ENCODE data around the gene PHKB. TPM values are rescaled to one million over a fixed set of nuclear protein-coding genes. Genes with fewer than 3 reads are reported as not detected.

Gene PHKB
- total RNA-seq, 1 experiment from 2014 or later = 38.8 TPM

GRCh38 chr16:47697826-47698225 is 236.7 kb downstream of the PHKB start:
- no peaks in the 10 kb centered on the region for H3K79me1 ChIP-seq (ENCODE audit: insufficient read depth, low read depth, low read length, poor library complexity, severe bottlenecking)
- H3K27ac Mint-ChIP-seq = no peak overlapping the region
- no peak overlapping the region for H2AK5ac ChIP-seq (ENCODE audit: insufficient read length, low read length)
- H2BK5ac ChIP-seq (ENCODE audit: insufficient read length, low read length) = no peak overlapping the region
- peaks cover 4% of the 10 kb centered on the region; the same call in 1 of the 2 replicates for H3K4me1 ChIP-seq (ENCODE audit: insufficient read depth, low read length)
- no peaks in the 10 kb centered on the region for H3K27me3 ChIP-seq (ENCODE audit: insufficient read depth, low read length)
- no peak overlapping the region for H3K23ac ChIP-seq (ENCODE audit: insufficient read length, low read depth, low read length)
- H4K91ac ChIP-seq (ENCODE audit: insufficient read length, low read depth, low read length) = no peak overlapping the region
- no peaks in the 10 kb centered on the region for H3K79me2 ChIP-seq (ENCODE audit: insufficient read depth, low read length)
- DNase-seq = no peak
- H2AFZ ChIP-seq (ENCODE audit: low read length) = no peak overlapping the region
- no peak overlapping the region for H3K56ac ChIP-seq (ENCODE audit: insufficient read length, low read depth, low read length)
- WGBS (ENCODE audit: extremely low coverage, insufficient read length, low lambda C conversion rate) = no CpG with 5 or more reads among the region's 3 CpGs
- no peak overlapping the region for H2BK120ac ChIP-seq (ENCODE audit: low read depth, low read length, poor library complexity, severe bottlenecking)
- no peak overlapping the region for H2BK15ac ChIP-seq (ENCODE audit: low read depth, low read length)
- H3K9ac ChIP-seq (ENCODE audit: extremely low read depth, insufficient read length, low read length) = no peak overlapping the region
- H3T11ph ChIP-seq (ENCODE audit: low read length) = no peak overlapping the region
- H3K27me3 Mint-ChIP-seq (ENCODE audit: low read depth) = no peaks in the 10 kb centered on the region
- H3K36me3 Mint-ChIP-seq (ENCODE audit: insufficient read depth in 1 of 3, low read depth in 3 of 3) = peaks cover 0 to 12% (median 4%) of the 10 kb centered on the region in 3 experiments; a peak in 3 of 7 replicates
- no peak overlapping the region for H3K18ac ChIP-seq (ENCODE audit: insufficient read length, low read depth, low read length)
- peaks cover 15 to 17% of the 10 kb centered on the region in 2 experiments for H3K4me1 Mint-ChIP-seq
- TF ChIP-seq CTCF (conservative IDR thresholded peaks at IDR 0.05) = no peak
- no peak overlapping the region for H3K4ac ChIP-seq (ENCODE audit: low read depth, low read length)
- no peak overlapping the region for H3K4me2 ChIP-seq (ENCODE audit: insufficient read depth, insufficient read length, low read length)
- no peak overlapping the region for H4K8ac ChIP-seq (replicated peaks; ENCODE audit: insufficient read length, low read depth, low read length)
- no peak overlapping the region for H3K27ac ChIP-seq (ENCODE audit: insufficient read length, low read depth, low read length)
- H3K23me2 ChIP-seq (ENCODE audit: insufficient read length, low read depth, low read length, poor library complexity, severe bottlenecking) = no peaks in the 10 kb centered on the region
- H4K20me1 ChIP-seq (ENCODE audit: control insufficient read depth, insufficient read depth, insufficient read length) = no peaks in the 10 kb centered on the region
- H3K4me3 Mint-ChIP-seq = no peak overlapping the region
- no peak overlapping the region for H2BK20ac ChIP-seq (ENCODE audit: low read depth, low read length, poor library complexity, severe bottlenecking)
- no peak overlapping the region for H3K14ac ChIP-seq (ENCODE audit: insufficient read depth, low read length)
- H3K9me3 Mint-ChIP-seq = peaks cover 0 to under 1% of the 10 kb centered on the region in 2 experiments; a peak in 1 of 5 replicates
- no peak overlapping the region for H2BK12ac ChIP-seq (ENCODE audit: insufficient read length, low read depth, low read length)
- H3K9me3 ChIP-seq (ENCODE audit: control insufficient read depth, low read depth, low read length) = no peaks in the 10 kb centered on the region
- H4K5ac ChIP-seq (ENCODE audit: insufficient read length, low read depth, low read length) = no peak overlapping the region
